ENCODE measurements around the gene IGSF3.

Gene IGSF3

GRCh38 chr1:116561563-116561962, 106.0 kb downstream of the IGSF3 start:
- Histone ChIP-seq H2AFZ (ENCODE audit: low read depth) (no peak overlapping the region), H3K9ac (no peak overlapping the region), H4K20me1 (ENCODE audit: insufficient read depth) (no peaks in the 10 kb centered on the region), H3K79me2 (ENCODE audit: insufficient read depth, low read depth) (peaks cover 45% of the 10 kb centered on the region), H3K27me3 (ENCODE audit: insufficient read depth, low read depth) (no peaks in the 10 kb centered on the region), H3K4me1 (ENCODE audit: low read depth, poor library complexity, severe bottlenecking) (peaks cover 65% of the 10 kb centered on the region), H3K36me3 (ENCODE audit: insufficient read depth) (no peaks in the 10 kb centered on the region), H3K27ac (no peak overlapping the region; the same call in 1 of the 2 replicates), H3K4me2 (peak overlapping the region; percentile 79), H3K4me3 (IDR thresholded peaks at IDR 0.05; ENCODE audit: insufficient read depth, low read depth, low read length) (no peak overlapping the region)
- TF ChIP-seq, protein P1, sequence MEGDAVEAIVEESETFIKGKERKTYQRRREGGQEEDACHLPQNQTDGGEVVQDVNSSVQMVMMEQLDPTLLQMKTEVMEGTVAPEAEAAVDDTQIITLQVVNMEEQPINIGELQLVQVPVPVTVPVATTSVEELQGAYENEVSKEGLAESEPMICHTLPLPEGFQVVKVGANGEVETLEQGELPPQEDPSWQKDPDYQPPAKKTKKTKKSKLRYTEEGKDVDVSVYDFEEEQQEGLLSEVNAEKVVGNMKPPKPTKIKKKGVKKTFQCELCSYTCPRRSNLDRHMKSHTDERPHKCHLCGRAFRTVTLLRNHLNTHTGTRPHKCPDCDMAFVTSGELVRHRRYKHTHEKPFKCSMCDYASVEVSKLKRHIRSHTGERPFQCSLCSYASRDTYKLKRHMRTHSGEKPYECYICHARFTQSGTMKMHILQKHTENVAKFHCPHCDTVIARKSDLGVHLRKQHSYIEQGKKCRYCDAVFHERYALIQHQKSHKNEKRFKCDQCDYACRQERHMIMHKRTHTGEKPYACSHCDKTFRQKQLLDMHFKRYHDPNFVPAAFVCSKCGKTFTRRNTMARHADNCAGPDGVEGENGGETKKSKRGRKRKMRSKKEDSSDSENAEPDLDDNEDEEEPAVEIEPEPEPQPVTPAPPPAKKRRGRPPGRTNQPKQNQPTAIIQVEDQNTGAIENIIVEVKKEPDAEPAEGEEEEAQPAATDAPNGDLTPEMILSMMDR (conservative IDR thresholded peaks at IDR 0.05; ENCODE audit: low read depth, low read length): no peak

GRCh38 chr1:116560704-116561490, 106.6 kb downstream of the IGSF3 start:
- peak overlapping the region; percentile 32 for H3K4me3 ChIP-seq (IDR thresholded peaks at IDR 0.05; ENCODE audit: insufficient read depth, low read depth, low read length)
- H3K36me3 ChIP-seq (ENCODE audit: insufficient read depth): no peaks in the 10 kb centered on the region
- no peak overlapping the region for H2AFZ ChIP-seq (ENCODE audit: low read depth)
- no peaks in the 10 kb centered on the region for H4K20me1 ChIP-seq (ENCODE audit: insufficient read depth)
- TF ChIP-seq, protein P1 (conservative IDR thresholded peaks at IDR 0.05; ENCODE audit: low read depth, low read length): no peak
- H3K27ac ChIP-seq: peak overlapping the region; percentile 65
- peaks cover 39% of the 10 kb centered on the region for H3K79me2 ChIP-seq (ENCODE audit: insufficient read depth, low read depth)
- H3K4me2 ChIP-seq: peak overlapping the region; percentile 79
- peak overlapping the region; percentile 27; the same call in 1 of the 2 replicates for H3K9ac ChIP-seq
- H3K4me1 ChIP-seq (ENCODE audit: low read depth, poor library complexity, severe bottlenecking): peaks cover 65% of the 10 kb centered on the region
- no peaks in the 10 kb centered on the region for H3K27me3 ChIP-seq (ENCODE audit: insufficient read depth, low read depth)

GRCh38 chr1:116559304-116559761, 108.2 kb downstream of the IGSF3 start:
- Histone ChIP-seq H3K79me2 (ENCODE audit: insufficient read depth, low read depth) (peaks cover 25% of the 10 kb centered on the region), H3K4me2 (peak overlapping the region; percentile 79), H3K4me3 (IDR thresholded peaks at IDR 0.05; ENCODE audit: insufficient read depth, low read depth, low read length) (no peak overlapping the region), H3K27me3 (ENCODE audit: insufficient read depth, low read depth) (no peaks in the 10 kb centered on the region), H4K20me1 (ENCODE audit: insufficient read depth) (no peaks in the 10 kb centered on the region), H3K9ac (no peak overlapping the region), H3K27ac (peak overlapping the region; percentile 62), H3K36me3 (ENCODE audit: insufficient read depth) (no peaks in the 10 kb centered on the region), H2AFZ (ENCODE audit: low read depth) (no peak overlapping the region), H3K4me1 (ENCODE audit: low read depth, poor library complexity, severe bottlenecking) (peaks cover 77% of the 10 kb centered on the region)
- TF ChIP-seq, protein P1 (conservative IDR thresholded peaks at IDR 0.05; ENCODE audit: low read depth, low read length): no peak

DNA sequence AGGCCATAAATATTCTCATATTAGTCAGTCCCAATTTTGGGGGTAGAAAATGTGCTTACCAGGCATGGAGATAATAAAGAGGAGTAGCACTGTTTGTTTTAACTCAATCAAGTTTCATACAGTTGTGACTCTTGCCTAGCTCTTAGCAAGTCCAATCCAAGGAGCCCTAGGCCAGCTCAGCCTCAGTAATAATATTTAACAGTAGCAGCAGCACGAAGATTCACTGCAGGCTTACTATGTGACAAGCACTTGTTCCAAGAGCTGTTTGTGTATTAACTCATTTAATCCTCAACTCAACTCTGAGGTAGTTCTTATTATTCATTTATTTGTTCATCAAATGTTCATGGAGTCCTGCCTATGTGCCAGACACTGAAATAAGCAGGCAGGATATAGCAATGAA, 109.0 kb downstream of the IGSF3 start:
- Histone ChIP-seq H3K27me3 (ENCODE audit: insufficient read depth, low read depth) (no peaks in the 10 kb centered on the region), H3K36me3 (ENCODE audit: insufficient read depth) (no peaks in the 10 kb centered on the region), H3K9ac (no peak overlapping the region), H3K4me3 (IDR thresholded peaks at IDR 0.05; ENCODE audit: insufficient read depth, low read depth, low read length) (no peak overlapping the region), H3K79me2 (ENCODE audit: insufficient read depth, low read depth) (peaks cover 26% of the 10 kb centered on the region), H3K4me1 (ENCODE audit: low read depth, poor library complexity, severe bottlenecking) (peaks cover 81% of the 10 kb centered on the region), H4K20me1 (ENCODE audit: insufficient read depth) (no peaks in the 10 kb centered on the region), H3K4me2 (peak overlapping the region; percentile 79), H3K27ac (peak overlapping the region; percentile 62; the same call in 1 of the 2 replicates), H2AFZ (ENCODE audit: low read depth) (no peak overlapping the region)
- TF ChIP-seq, protein P1 (conservative IDR thresholded peaks at IDR 0.05; ENCODE audit: low read depth, low read length): no peak

Measured in KMS-11 (cell line).